Measurements from ENCODE around the gene UGGT1.

Gene UGGT1

GRCh38 chr2:128076461-128077106 lies 14.4 kb upstream of the UGGT1 start:
- TF ChIP-seq CTCF (IDR thresholded peaks at IDR 0.05; ENCODE audit: low read depth, low read length): no peak
- no peaks in the 10 kb centered on the region for H3K4me1 ChIP-seq
- H3K27me3 ChIP-seq: no peaks in the 10 kb centered on the region
- H3K4me3 ChIP-seq (ENCODE audit: low read depth, low read length): no peak overlapping the region
- no peaks in the 10 kb centered on the region for H3K36me3 ChIP-seq
- no peak for DNase-seq
- H3K9me3 ChIP-seq: no peaks in the 10 kb centered on the region

- no peaks in the 10 kb centered on the region for H3K9me3 ChIP-seq
- no peak overlapping the region for H3K4me3 ChIP-seq (ENCODE audit: low read depth, low read length)
- no peaks in the 10 kb centered on the region for H3K27me3 ChIP-seq
- no peak for TF ChIP-seq CTCF (IDR thresholded peaks at IDR 0.05; ENCODE audit: low read depth, low read length)
- no peaks in the 10 kb centered on the region for H3K36me3 ChIP-seq
- no peaks in the 10 kb centered on the region for H3K4me1 ChIP-seq
- DNase-seq: no peak
These were observed 6.2 kb upstream of the UGGT1 start for GRCh38 chr2:128084757-128085156.

- Histone ChIP-seq H3K36me3 (no peaks in the 10 kb centered on the region), H3K4me3 (ENCODE audit: low read depth, low read length) (no peak overlapping the region), H3K4me1 (no peaks in the 10 kb centered on the region), H3K27me3 (no peaks in the 10 kb centered on the region), H3K9me3 (no peaks in the 10 kb centered on the region)
- TF ChIP-seq CTCF (IDR thresholded peaks at IDR 0.05; ENCODE audit: low read depth, low read length): no peak
- DNase-seq: no peak
These were observed 4.8 kb upstream of the UGGT1 start for GRCh38 chr2:128086244-128086643.

- Histone ChIP-seq H3K36me3 (no peaks in the 10 kb centered on the region), H3K27me3 (no peaks in the 10 kb centered on the region), H3K9me3 (no peaks in the 10 kb centered on the region), H3K4me1 (no peaks in the 10 kb centered on the region), H3K4me3 (ENCODE audit: low read depth, low read length) (peak overlapping the region; percentile 89)
- TF ChIP-seq CTCF (IDR thresholded peaks at IDR 0.05; ENCODE audit: low read depth, low read length): no peak
- no peak for DNase-seq
These were observed 440 bp upstream of the UGGT1 start for GRCh38 chr2:128090575-128090944.

GRCh38 chr2:128091726-128092080 lies 703 bp downstream of the UGGT1 start:
- peak overlapping the region; percentile 89 for H3K4me3 ChIP-seq (ENCODE audit: low read depth, low read length)
- no peak for TF ChIP-seq CTCF (IDR thresholded peaks at IDR 0.05; ENCODE audit: low read depth, low read length)

GRCh38 chr2:128092656-128093055 lies 1.7 kb downstream of the UGGT1 start:
- no peak for TF ChIP-seq CTCF (IDR thresholded peaks at IDR 0.05; ENCODE audit: low read depth, low read length)
- H3K9me3 ChIP-seq: no peaks in the 10 kb centered on the region
- no peak for DNase-seq
- H3K36me3 ChIP-seq: no peaks in the 10 kb centered on the region
- H3K27me3 ChIP-seq: no peaks in the 10 kb centered on the region
- no peaks in the 10 kb centered on the region for H3K4me1 ChIP-seq
- H3K4me3 ChIP-seq (ENCODE audit: low read depth, low read length): no peak overlapping the region

More at GRCh38 chr2:128091726-128092080, 703 bp downstream of the UGGT1 start:
- no peak for DNase-seq
- no peaks in the 10 kb centered on the region for H3K36me3 ChIP-seq
- no peaks in the 10 kb centered on the region for H3K27me3 ChIP-seq
- H3K4me1 ChIP-seq: no peaks in the 10 kb centered on the region
- H3K9me3 ChIP-seq: no peaks in the 10 kb centered on the region
